HT1080 (cell line): ENCODE results near the gene TDRKH. TPM values are rescaled to one million over a fixed set of nuclear protein-coding genes. Genes with fewer than 3 reads are reported as not detected.

Source experiments
- DNase-seq: peaks from one replicate; pipeline ENCODE4 v3.0.0-alpha.2; 2015; ENCODE audit warnings: low read depth
- total RNA-seq: library from RNA; depleted of rRNA; stranded (reverse); fragments of >200 nt; shearing (Covaris generic); gene quantifications from 2 replicates; pipeline ENCODE4 v1.2.3, GENCODE V29; 2014

The TDRKH gene
- total RNA-seq, 1 experiment from 2014 or later, result 1.9 TPM

- no peak for DNase-seq
These were observed 34.9 kb upstream of the TDRKH start for GRCh38 chr1:151825204-151825603.

- DNase-seq, result no peak
These were observed 32.9 kb upstream of the TDRKH start for GRCh38 chr1:151823175-151823574.

- DNase-seq, result no peak
These were observed 32.1 kb upstream of the TDRKH start for GRCh38 chr1:151822404-151822803.

- DNase-seq, result no peak
These were observed 30.6 kb upstream of the TDRKH start for GRCh38 chr1:151820940-151821339.

DNA sequence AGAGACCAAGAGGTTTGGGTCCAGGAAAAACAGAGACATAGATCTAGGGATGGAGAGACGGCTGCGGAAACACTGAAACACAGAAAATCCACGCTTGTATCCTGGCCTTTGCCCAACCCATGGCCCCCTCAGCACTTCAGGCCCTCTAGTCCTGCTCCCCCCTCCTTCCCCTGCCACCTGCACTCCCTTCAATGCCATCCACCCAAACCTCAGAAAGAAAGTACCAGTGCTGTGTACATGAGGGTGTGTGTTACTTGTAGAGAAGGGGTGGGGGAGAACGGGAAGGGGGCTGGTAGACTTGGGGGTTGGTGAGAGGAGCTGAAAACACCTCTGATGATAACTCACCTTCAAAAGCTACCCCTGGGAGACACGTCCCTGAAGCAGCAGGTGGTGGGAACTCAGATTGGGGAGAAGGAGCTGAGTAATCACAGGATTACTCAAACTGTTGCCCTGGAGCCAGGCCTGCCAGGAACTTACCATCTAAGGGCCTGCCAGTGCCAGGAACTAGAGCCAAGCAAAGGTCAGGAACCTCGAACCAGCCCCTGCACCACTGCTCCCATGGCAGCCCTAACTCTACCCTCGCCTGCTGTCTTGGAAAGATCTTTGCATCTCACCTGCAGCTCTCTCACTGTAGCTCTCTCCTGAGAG is 29.8 kb upstream of the TDRKH start:
- peak; percentile 10 for DNase-seq

- no peak for DNase-seq
These were observed 29.0 kb upstream of the TDRKH start for GRCh38 chr1:151819227-151819835.

- no peak for DNase-seq
These were observed 27.0 kb upstream of the TDRKH start for GRCh38 chr1:151817353-151817730.

- DNase-seq, result no peak
These were observed 26.4 kb upstream of the TDRKH start for GRCh38 chr1:151816548-151817352.

GRCh38 chr1:151815716-151816327 is 25.5 kb upstream of the TDRKH start:
- no peak for DNase-seq

- DNase-seq, result no peak
These were observed 24.8 kb upstream of the TDRKH start for GRCh38 chr1:151814971-151815545.

DNA sequence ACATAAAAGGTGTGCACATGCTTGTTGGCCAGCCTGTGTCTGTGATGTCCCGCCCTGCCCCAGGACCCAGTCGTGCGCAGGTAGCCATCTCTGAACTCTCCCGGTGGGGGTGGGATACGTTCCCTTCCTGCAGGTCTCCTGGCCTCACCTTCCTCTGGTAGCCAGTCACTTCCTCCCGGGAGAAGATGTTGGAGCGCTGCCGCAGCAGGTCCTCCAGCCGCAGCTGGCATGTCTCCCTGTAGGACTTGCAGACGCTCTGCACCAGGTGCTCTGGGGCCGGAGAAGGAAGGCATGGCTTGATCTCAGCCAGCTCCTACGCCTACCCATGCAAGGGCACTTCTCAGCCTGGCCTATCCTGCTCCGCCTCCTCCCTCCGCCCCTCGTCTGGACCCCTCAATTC is 24.1 kb upstream of the TDRKH start:
- DNase-seq, result no peak

GRCh38 chr1:151813271-151813977 is 23.1 kb upstream of the TDRKH start:
- DNase-seq, result no peak

- DNase-seq, result peak; percentile 6
These were observed 20.9 kb upstream of the TDRKH start for GRCh38 chr1:151811181-151811580.

DNA sequence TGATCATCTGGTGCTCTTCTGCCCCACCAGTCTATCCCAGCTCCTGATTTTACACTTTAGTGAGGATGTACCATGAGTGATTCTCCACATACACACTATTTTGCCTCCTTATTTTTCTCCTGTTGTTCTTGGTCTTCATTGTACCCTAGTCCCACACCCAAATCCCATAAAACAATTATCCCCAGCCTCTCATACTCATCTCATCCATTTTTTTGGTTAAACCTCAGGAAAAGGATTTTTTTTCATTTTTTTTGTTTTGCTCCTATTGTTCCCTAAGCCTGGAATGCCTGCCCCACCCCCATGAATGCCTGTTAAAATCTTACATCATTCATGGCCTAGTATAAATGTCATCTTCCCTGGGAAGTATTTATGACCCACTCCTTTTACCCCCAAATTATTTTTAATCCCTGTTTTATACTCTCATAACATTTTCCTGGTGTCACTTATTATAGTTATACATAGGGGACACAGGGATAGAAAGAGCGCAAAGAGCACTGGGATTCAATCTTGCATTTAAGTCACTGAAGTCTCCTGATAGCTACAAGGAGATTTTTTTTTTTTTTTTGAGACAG is 19.8 kb upstream of the TDRKH start:
- no peak for DNase-seq

- no peak for DNase-seq
These were observed 19.1 kb upstream of the TDRKH start for GRCh38 chr1:151809290-151809984.

DNA sequence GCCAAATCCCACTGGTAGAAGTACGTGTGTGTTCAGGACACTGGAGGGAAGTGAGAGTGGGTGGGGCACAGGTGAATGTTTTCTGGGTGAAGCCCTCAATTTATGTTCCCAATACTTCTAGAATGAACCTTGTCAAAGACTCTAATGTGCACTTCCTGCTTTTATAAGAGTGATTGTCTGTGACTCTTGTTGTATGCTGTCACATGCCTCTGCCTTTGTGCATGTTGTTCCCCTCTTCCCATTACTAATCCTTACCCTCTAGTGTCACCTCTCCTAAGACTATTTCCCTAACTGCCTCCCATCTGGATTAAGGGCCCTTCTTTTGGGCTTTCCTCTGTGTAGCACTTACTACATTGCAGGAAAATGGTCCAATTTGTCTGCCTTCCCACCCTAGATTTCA is 17.5 kb upstream of the TDRKH start:
- no peak for DNase-seq

- no peak for DNase-seq
These were observed 16.8 kb upstream of the TDRKH start for GRCh38 chr1:151807131-151807530.

DNA sequence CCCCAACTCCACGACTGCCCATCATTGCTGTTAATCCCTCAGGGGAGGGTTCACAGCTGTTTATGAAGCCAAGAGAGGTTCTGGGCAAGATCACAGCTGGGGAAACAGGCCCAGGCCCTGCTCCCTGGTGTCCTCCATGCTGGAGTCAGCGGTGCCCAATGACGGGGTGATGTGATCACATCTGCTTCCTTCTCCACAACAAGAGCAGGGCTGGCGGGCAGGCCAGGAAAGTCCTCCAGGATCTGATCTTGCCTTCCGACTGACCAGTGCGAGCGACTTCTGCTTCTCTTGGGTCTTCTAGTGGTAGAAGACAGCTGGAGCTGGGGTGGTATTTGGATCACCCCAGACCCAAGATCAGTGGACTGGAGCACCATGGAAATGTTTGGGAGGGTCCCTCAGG is 15.9 kb upstream of the TDRKH start:
- no peak for DNase-seq

- no peak for DNase-seq
These were observed 14.9 kb upstream of the TDRKH start, which contains the start of gene LINGO4 for GRCh38 chr1:151805066-151805820. Gene LINGO4 (minus strand): TSS chr1:151805419. CDS start chr1:151802704, 2,715 bp downstream.
